ENCODE data around the gene ITIH5.

- no peak for TF ChIP-seq HDAC2 (IDR thresholded peaks at IDR 0.05)
- TF ChIP-seq, protein P1, sequence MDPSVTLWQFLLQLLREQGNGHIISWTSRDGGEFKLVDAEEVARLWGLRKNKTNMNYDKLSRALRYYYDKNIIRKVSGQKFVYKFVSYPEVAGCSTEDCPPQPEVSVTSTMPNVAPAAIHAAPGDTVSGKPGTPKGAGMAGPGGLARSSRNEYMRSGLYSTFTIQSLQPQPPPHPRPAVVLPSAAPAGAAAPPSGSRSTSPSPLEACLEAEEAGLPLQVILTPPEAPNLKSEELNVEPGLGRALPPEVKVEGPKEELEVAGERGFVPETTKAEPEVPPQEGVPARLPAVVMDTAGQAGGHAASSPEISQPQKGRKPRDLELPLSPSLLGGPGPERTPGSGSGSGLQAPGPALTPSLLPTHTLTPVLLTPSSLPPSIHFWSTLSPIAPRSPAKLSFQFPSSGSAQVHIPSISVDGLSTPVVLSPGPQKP (CRISPR knock-in tag; IDR thresholded peaks at IDR 0.05): no peak
- no peak for TF ChIP-seq ZNF133 (CRISPR knock-in tag; IDR thresholded peaks at IDR 0.05)
- no peak for TF ChIP-seq NR1H2 (CRISPR knock-in tag; IDR thresholded peaks at IDR 0.05)
- no peak for TF ChIP-seq TCF7L2 (IDR thresholded peaks at IDR 0.05; ENCODE audit: low read depth, low read length)
Measured at GRCh38 chr10:7670157-7670556, 3.4 kb upstream of the ITIH5 start.
